K562 (cell line): Measurements from ENCODE around the gene SLC18B1. TPM values are rescaled to one million over a fixed set of nuclear protein-coding genes. Genes with fewer than 3 reads are reported as not detected.

ENCODE experiments used
- ARID1B ChIP-seq: fragments of 450-650 bp; IDR thresholded peaks from 2 replicates; pipeline ENCODE4 v1.6.1; 2016; ENCODE audit warnings: antibody characterized with exemption, mild to moderate bottlenecking, inconsistent platforms
- ATF1 ChIP-seq, 2 experiments: fragments of 450-650 bp in 1 of 2; IDR thresholded peaks; 2 replicates each; pipeline ENCODE4 v1.6.1; 2016; ENCODE audit warnings: missing compliant biosample characterization in 1 of 2, missing genetic modification characterization in 1 of 2
- ESRRB ChIP-seq: fragments of 250-450 bp; sonication (Bioruptor Pico); IDR thresholded peaks from 2 replicates; pipeline ENCODE4 v1.5.0; 2020; ENCODE audit warnings: mild to moderate bottlenecking, moderate library complexity, borderline replicate concordance
- GABPB1 ChIP-seq: sonication (generic); formaldehyde crosslinking; IDR thresholded peaks from 2 replicates; pipeline ENCODE4 v1.8.0; 2022; ENCODE audit warnings: mild to moderate bottlenecking, missing genetic modification reagents
- NFIX ChIP-seq: fragments of 250-450 bp; sonication (Bioruptor Pico); IDR thresholded peaks from 2 replicates; pipeline ENCODE4 v1.4.0; 2020; ENCODE audit warnings: low read depth, mild to moderate bottlenecking, moderate library complexity
- POLR2AphosphoS5 ChIP-seq: IDR thresholded peaks from 2 replicates; pipeline ENCODE4 v1.6.1; 2011; ENCODE audit warnings: mild to moderate bottlenecking, low read depth, low read length, moderate library complexity; ENCODE audit not compliant: control insufficient read depth, insufficient read depth
- SMARCE1 ChIP-seq: fragments of 450-650 bp; IDR thresholded peaks from 2 replicates; pipeline ENCODE4 v1.7.1; 2016; ENCODE audit warnings: mild to moderate bottlenecking
- ZNF224 ChIP-seq: sonication (generic); formaldehyde crosslinking; IDR thresholded peaks from 2 replicates; pipeline ENCODE4 v1.8.0; 2022; ENCODE audit warnings: mild to moderate bottlenecking, missing genetic modification reagents
- ZNF699 ChIP-seq: fragments of 250-450 bp; sonication (Bioruptor Pico); IDR thresholded peaks from 2 replicates; pipeline ENCODE4 v1.8.0; 2021; ENCODE audit warnings: mild to moderate bottlenecking, moderate library complexity; ENCODE audit not compliant: insufficient replicate concordance
- polyA plus RNA-seq, 8 experiments: library from polyadenylated mRNA; depleted of rRNA in 4 of 8; stranded (reverse) in 5 of 8; unstranded in 3 of 8; fragments of >200 nt; fragmentation: Nextera tagmentation in 2 of 8; fragmentation: Illumina TruSeq in 1 of 8; extraction: Ambion mirVana in 2 of 8; extraction: Trizol in 1 of 8; gene quantifications; 2 replicates each; pipeline versions ENCODE4 v1.2.1 to v1.2.3, GENCODE V29; 2011 to 2014; ENCODE audit warnings: inconsistent platforms in 1 of 8, missing spikeins in 1 of 8
- total RNA-seq, 7 experiments: library from RNA; depleted of rRNA in 6 of 7; stranded (reverse); fragments of >200 nt in 6 of 7; fragmentation: Illumina TruSeq in 2 of 7; extraction: Trizol in 2 of 7; gene quantifications; 2 replicates each; pipeline versions ENCODE4 v1.2.1 to v1.2.3, GENCODE V29; 2011 to 2021; ENCODE audit warnings: low replicate concordance in 1 of 7
- TF ChIP-seq, protein P1 (sequence below): fragments of 250-450 bp; sonication (Bioruptor Pico); IDR thresholded peaks from 2 replicates; pipeline ENCODE4 v1.8.0; 2021; ENCODE audit warnings: borderline replicate concordance, mild to moderate bottlenecking, moderate library complexity; ENCODE audit not compliant: poor library complexity, severe bottlenecking
- TF ChIP-seq, protein P2 (sequence below): fragments of 450-650 bp; formaldehyde crosslinking; conservative IDR thresholded peaks from 2 replicates; pipeline ENCODE4 v1.4.0; 2022; ENCODE audit warnings: mild to moderate bottlenecking, missing genetic modification characterization

The SLC18B1 gene
- total and polyA plus RNA-seq, 9 of the 15 experiments (the other 6 are each of a cell fraction or from before 2014, with no cell fraction given): 10.4 to 49.1 (median 32.0) TPM

DNA sequence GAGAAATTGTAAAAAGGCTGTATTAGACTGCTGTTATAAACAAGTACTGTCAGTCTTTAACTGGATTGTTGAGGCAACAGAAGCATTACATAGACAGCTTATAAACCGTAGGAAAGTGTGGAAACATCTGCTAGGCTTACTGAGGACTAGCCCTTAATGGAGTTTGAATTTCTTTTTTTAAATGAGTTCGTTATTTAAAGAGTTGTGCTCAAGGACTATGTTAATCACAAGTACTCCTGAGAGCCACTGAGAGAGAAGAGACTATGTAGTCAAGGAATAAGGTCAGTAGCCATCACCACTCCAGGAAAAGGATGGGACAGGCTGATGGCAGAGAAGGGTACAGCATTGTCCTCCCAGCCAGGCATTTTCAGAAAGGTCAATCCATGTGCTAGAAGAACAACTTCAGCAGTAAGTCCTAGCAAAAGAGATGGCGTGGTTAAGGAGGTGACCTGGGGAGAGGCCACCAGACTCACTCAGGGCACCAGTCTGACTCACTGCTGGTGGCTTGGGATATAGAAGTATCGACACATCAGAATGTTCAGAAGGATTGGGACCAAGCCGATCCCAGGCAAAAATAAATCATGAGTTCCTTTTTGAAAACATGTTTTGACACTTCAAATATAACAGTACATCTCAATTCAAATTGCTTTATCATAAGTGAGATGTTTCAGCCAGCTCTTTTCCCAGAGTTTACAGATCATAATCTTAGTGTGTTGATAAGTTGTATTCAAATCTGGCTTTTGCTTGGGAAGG, 22.4 kb upstream of the SLC18B1 start (continued):
- peak; percentile 21; the same call in 1 of the 2 replicates for TF ChIP-seq SMARCE1
- TF ChIP-seq, protein P1, sequence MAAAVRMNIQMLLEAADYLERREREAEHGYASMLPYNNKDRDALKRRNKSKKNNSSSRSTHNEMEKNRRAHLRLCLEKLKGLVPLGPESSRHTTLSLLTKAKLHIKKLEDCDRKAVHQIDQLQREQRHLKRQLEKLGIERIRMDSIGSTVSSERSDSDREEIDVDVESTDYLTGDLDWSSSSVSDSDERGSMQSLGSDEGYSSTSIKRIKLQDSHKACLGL: no peak
- TF ChIP-seq ARID1B: peak; percentile 13; the same call in 1 of the 2 replicates
- TF ChIP-seq ATF1 (CRISPR knock-in tag; IDR thresholded peaks at IDR 0.05): no peak
- TF ChIP-seq ATF1 (tag; IDR thresholded peaks at IDR 0.05): 0 out of 2 replicates have a peak, but pooled peaks have one; percentile 13
- TF ChIP-seq, protein P2, sequence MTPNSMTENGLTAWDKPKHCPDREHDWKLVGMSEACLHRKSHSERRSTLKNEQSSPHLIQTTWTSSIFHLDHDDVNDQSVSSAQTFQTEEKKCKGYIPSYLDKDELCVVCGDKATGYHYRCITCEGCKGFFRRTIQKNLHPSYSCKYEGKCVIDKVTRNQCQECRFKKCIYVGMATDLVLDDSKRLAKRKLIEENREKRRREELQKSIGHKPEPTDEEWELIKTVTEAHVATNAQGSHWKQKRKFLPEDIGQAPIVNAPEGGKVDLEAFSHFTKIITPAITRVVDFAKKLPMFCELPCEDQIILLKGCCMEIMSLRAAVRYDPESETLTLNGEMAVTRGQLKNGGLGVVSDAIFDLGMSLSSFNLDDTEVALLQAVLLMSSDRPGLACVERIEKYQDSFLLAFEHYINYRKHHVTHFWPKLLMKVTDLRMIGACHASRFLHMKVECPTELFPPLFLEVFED (CRISPR knock-in tag): no peak
- TF ChIP-seq ZNF699 (CRISPR knock-in tag): no peak
- peak; percentile 59; the same call in 1 of the 2 replicates for TF ChIP-seq ESRRB (CRISPR knock-in tag)
- no peak for TF ChIP-seq NFIX
- TF ChIP-seq POLR2AphosphoS5: peak; percentile 64
- TF ChIP-seq GABPB1 (CRISPR knock-in tag): no peak
- no peak for TF ChIP-seq ZNF224 (CRISPR knock-in tag)
